ENCODE data around the gene MLN.

MLN gene

DNA sequence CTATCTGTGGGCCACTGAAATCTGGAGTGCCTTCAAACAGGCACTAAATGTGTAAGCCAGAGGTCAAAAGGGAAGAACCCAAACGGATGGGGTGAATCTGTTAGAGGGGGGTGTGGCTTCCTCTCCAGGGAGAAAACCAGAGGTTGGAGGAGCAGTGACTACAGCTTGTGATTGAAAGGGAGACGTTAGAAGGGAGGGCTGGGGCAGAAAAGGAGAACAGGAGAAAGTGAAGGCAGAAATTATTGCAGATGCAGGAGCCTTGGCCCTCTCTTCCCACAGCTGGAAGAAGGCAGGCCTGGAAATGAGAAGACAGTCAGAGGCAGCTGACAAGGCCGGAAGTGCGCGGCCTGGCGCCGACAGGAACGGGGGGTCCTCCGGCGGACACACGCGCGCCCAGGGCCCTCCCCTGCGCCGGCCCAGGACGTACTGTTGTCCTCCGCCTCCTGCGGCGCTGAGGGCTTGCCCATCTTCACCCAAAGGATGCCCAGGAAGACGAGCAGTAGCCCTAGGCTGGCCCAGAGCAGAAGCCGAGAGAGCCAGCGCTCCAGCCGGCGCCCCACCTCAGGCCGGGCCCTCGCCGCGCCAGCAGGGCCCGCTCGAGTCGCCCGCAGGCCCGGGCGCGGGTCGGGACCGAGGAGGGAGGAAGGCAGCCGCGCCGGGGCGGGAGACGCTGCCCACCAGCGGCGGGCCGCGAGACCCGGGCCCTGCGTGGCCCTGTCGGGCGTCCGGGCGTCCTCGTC, 15.7 kb downstream of the MLN start:
- peak; percentile 27 to 57 for DNase-seq

DNA sequence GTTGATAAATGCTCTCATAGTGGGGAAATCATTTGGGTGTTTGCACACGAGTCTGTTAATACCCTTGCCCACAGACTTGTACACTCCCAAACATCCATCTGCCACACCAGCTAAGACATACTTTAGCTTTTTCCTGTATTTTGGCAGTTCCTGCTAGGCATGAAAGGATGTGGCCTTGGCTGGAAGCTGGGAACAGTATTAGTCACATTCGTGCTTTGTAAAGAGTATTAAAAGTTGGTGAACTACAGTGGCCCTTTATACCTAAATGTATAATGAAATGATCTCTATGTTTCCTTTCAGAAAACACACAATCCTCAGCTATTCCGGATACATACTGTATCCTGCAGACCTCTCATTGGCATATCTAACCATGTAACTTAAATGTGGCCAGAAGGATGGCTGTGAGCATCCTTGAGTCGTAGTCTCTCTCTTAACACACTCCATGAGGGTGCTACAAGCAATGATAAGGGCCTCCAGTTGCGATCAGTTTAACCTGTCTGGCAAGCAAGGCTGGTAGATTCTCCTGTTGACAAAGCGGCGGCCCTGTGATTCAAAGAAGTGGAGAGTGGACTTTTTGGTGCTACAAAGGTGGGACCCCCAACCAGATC, 16.4 kb downstream of the MLN start:
- no peak for DNase-seq

- no peak for DNase-seq
Observed at GRCh38 chr6:33786736-33787135, 17.1 kb downstream of the MLN start.

- no peak for DNase-seq
Observed at GRCh38 chr6:33785778-33786177, 18.0 kb downstream of the MLN start.

DNA sequence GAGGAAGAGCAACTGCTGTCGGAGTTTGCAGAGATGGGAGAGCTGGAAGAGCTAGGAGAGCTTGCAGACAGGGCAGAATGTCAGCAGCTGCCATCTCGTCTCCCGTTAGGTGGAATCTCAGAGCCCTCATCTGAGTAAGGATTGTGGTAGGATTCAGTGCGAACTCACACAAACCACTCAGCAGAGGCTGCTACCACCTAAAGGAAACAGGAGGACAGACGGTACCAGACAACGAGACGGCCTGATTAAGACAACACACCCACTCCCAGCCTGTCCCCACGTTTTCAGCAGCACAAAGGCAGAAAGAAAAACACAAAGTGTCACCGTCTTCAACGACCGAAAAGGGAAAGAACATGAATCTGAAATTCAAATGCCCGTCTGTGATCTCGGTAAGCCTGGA, 19.0 kb downstream of the MLN start:
- no peak for DNase-seq

DNA sequence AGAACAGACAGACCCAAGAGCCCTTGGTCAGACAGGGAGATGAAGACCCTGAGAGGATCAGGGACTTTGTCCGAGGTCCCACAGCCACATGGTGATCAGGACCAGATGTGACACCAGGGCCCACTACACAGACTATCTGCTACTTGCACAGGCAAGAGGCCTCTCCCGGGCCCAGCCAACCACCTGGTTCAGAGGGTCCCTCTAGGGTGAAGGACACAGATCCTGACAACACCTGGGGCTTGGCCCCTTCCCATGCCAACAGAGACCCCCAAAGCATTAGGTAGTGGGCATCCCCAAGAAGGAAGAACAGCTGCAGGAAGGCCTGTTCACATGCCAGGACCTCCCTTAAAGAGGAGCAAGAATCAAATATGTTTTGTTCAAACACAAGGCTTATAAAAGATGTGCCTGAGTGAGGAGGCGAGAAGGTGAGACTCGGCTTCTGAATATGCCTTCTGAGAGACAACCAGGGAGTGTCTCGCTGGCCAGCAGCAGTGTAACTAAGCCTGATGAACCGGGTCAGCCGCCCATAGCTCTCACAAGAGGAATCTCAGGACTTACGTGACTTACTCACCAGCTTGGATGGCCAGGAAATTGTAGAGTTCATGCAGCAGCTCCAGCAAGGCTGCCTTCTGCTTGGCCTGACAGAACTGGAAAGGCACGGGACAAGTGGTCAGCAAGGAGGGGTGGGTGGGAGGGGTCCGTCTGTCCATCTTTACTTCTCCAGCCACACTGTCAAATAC, 19.9 kb downstream of the MLN start:
- DNase-seq, result no peak

DNA sequence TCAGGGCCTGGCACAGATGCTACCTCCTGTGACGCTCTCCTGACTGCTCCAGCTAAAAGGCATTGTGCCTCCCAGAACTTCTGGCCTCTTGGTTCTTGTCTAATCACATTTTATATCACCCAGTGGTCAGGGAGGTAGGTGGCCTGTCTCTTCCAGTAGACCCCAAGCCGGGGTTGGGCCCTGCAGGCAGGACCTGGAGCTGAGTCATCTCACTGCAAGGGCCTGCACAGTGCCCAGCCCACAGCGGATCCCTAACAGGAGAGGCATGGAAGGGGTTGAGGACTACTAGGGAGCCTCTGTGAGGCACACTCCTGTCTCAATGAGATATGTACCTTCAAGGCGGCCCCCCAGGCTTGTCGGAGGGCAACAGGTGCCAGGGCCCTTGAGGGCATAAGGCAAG, 21.2 kb downstream of the MLN start:
- no peak for DNase-seq

DNA sequence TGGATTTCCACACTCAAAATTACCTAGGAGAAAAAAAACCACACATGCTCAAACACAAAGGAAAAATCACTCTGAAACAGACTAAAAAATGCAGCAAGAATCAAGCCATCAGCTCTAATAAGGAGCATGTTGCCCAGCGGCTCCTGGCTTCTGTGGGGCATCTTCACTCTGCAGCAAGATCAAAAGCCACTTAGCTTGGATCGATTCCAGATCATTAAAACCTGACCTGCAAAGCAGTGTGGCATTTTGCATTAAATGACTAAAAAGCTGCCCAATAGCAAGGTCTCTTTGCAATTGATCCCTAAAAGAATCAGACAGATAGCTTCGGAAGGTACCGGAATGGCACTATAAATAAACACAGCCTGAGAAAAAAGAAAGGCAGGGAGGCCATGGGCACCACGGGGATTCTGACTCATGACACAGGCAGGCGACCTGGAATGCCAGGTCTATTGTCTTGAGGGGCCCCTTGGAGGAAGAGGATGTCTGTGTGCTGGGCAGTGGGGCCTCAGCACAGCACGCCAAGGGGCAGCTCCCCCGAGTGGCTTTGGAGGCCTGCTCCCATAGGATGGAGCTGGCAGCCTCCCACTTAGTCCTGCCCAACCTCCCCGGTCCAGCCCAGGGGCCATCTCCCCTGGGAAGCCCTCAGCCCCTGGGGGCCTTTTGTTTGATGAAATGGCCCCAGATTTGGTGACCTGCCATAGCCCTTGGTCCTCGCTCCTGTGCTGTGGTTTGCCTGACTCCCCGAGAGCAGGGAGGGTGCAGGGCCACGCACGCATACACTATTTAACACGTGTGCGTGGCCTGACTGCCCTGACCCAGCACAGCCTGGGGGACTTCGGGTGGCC, 22.4 kb downstream of the MLN start:
- no peak for DNase-seq

GRCh38 chr6:33779895-33780294, 23.9 kb downstream of the MLN start:
- DNase-seq, result no peak

DNA sequence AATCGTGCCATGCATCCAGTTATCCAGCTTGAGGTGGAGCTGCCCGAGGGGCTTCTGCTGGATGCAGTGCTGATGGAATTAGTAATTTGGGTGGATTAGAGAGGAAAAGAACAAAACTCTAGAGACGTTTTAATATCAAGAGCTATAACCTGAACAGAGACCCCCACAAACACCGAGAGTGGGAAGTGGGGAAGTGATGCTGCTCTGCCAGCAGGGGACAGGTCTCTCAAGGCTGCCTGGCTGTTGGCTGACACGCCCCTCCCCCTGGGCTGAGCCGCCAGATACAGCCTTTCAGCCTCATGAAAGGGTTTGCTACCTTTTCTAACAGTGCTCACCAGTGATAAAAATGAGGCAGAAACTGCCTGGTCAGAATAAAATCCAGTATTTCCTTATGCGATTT, 24.5 kb downstream of the MLN start:
- DNase-seq, result no peak

GRCh38 chr6:33778444-33779121, 25.2 kb downstream of the MLN start:
- DNase-seq, result no peak

DNA sequence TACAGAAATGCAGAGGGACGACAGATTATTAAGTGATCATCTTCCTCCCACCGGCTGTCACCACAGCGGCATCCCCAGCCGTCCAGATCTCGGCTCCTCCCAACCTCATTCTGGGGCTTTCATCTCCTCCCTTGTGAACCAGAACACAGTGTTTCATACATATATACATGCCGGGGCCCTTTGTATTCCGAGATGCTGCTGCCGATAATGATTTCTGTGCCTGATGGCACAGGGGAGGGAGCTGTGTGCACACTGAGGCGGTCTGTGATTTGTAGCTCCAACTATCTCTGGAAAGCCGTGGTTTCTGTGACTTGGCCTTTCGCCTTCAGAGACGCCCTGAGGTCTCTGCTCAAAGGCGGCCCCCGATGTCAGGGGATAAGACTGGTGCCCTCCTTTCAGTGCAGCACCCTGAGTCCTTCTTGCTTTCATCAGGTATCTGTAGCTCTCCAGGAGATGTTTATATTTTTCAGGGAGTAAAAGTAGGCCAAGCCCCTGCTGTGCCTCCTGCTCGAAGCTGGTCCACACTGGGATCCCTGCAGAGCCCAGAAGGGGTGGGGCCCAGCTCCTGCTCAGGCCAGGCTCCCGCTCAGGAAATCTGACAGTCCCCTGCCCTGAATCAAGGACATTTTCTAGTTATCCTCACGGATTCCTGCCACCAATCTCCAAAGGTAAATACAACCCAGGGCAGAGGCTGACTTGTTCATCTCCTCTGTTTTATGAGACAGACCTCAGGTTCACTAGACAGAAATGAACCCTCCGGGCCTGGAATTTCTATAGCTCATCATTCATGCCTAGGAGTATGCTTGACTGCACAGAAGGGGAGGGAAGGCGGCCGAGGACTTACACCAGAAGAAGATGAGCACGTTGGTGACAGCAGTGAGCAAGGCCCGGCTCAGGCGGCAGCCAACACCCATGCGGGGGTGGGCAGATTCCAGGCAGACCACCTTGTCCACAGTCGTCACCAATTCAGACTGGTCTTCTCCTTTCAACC, 26.1 kb downstream of the MLN start:
- no peak for DNase-seq

- DNase-seq, result no peak
Observed at GRCh38 chr6:33776764-33777163, 27.0 kb downstream of the MLN start.

DNA sequence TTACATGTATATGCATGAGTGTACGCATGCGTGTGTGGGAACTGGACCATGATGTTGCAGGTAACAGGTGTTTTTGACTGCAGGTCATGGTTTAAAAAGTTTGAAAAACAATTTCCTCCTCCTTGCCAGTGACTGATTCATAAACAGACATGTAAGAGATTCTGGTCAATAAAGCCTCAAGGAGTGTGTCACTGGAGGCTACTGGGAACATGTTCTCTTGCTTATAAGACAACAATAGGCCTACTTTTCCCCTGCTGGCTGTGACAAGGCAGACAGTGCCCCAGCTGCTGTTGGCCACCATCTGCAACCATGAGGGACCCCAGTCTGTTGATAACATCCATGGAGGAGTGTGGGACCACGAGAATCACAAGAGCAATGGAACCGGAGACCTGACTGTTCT, 27.6 kb downstream of the MLN start:
- DNase-seq, result no peak

DNA sequence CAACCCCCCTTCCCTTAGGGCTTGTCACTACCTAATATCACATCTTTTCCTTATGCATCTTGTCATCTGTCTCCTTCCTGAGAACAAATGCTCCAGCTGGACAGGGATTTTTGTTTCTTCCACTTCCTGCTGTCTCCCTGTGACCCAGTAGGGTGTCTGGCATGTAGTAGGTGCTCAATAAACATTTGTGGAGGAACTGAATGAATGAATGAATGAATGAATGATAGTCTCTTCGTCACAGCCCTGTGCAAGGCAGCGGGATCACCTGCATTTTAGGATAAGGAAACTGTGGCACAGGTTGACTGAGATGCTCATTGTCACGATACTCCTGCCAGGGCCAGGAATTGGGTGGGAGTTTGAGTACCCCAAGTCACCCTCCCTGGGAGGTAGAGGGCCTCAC, 29.0 kb downstream of the MLN start:
- no peak for DNase-seq

DNA sequence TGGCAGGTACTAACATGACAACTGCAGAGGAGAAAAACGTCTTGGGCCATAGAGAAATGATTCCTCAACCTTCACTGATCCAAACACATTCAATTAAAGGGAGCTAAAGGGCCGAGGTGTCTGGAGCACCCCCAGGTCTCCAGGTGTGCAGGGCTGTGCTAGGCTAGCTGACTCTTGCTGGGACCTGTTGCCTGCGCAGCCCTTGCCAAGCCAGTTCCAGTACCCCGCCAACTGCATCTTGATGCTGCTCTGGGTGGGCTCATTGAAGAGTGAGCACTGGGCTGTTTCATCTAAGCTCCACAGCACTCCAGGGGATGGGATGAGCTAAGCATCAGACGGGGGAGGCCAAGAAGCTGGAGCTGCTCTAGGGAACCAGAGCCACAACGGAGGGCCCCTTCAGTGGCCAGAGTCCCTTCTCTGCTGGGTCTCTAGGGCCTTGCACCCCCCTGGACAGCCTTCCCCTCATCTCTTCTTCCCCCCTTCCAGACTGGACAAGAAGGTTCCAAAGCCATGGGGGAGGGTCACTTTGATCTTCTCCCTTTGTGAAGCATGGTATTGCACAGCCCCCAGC, 30.8 kb downstream of the MLN start:
- no peak for DNase-seq

DNA sequence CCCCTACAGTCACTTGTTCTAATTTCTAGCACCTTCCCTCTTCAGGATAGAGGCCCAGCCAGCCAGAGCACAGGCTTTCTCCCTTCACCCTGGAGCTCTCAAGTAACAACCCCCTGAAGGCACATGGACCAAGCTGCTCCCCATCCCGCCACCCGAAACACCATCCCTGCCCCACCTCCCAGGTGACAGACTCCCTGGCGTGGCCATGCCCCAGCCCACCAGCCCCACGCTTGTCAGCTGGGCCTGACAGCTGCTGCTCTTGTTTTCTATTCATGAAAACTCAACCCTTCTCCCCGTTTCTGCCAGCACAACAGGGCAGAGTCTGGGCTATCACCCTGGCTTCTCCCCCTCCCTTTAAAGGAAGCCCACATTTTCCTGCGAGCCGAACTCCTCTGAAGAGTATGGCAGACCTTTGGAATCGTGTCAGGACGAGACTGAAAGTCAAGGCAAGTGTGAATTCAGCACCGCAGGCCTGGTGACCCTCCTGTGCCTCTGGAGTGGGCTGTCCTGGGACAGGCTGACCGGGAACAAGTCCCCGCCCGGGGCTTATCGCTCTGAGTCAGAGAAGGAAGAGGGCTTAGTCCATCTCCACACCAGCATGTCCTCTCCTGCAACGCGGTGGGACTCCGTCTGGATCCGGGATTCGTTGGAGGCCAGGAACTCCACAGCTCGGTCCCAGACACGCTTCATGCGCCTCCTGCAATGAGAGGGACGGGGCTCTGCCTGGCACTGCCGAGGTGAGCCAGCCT, 31.5 kb downstream of the MLN start:
- no peak for DNase-seq

GRCh38 chr6:33771146-33772081, 32.4 kb downstream of the MLN start:
- peak; percentile 47 to 64 for DNase-seq

- DNase-seq, result no peak
Observed at GRCh38 chr6:33770833-33771145, 33.0 kb downstream of the MLN start.
